SH-SY5Y (cell line): ENCODE results near the gene SDF2L1.

Experiments
- GATA2 ChIP-seq: IDR thresholded peaks from 2 replicates; pipeline ENCODE4 v1.6.1; 2011; ENCODE audit warnings: mild to moderate bottlenecking, low read depth, low read length
- GATA3 ChIP-seq: IDR thresholded peaks from 2 replicates; pipeline ENCODE4 v1.6.1; 2011; ENCODE audit warnings: low read depth, mild to moderate bottlenecking, low read length, moderate library complexity

Gene SDF2L1

GRCh38 chr22:21613553-21614233, 28.4 kb upstream of the SDF2L1 start:
- TF ChIP-seq GATA2 (no peak), GATA3 (no peak)

- TF ChIP-seq GATA3: no peak
- TF ChIP-seq GATA2: no peak
Measured at GRCh38 chr22:21615731-21616130, 26.4 kb upstream of the SDF2L1 start.

GRCh38 chr22:21621025-21621424, 21.1 kb upstream of the SDF2L1 start:
- TF ChIP-seq GATA3 (no peak), GATA2 (no peak)

- TF ChIP-seq GATA3: no peak
- TF ChIP-seq GATA2: no peak
Measured at GRCh38 chr22:21622011-21622918, 19.8 kb upstream of the SDF2L1 start.

GRCh38 chr22:21622919-21623647, 19.0 kb upstream of the SDF2L1 start:
- TF ChIP-seq GATA2 (no peak), GATA3 (no peak)

- TF ChIP-seq GATA3 (no peak), GATA2 (no peak)
Measured at GRCh38 chr22:21623648-21623970, 18.5 kb upstream of the SDF2L1 start.

GRCh38 chr22:21624120-21624879, 17.8 kb upstream of the SDF2L1 start:
- TF ChIP-seq GATA2 (no peak), GATA3 (no peak)

- TF ChIP-seq GATA2 (no peak), GATA3 (no peak)
Measured at GRCh38 chr22:21624880-21625791, 17.0 kb upstream of the SDF2L1 start.

- TF ChIP-seq GATA3: no peak
- TF ChIP-seq GATA2: no peak
Measured at GRCh38 chr22:21626073-21626734, 15.9 kb upstream of the SDF2L1 start.

GRCh38 chr22:21626735-21627469, 15.2 kb upstream of the SDF2L1 start:
- TF ChIP-seq GATA2: no peak
- no peak for TF ChIP-seq GATA3

GRCh38 chr22:21628386-21629254, 13.5 kb upstream of the SDF2L1 start:
- TF ChIP-seq GATA3 (no peak), GATA2 (no peak)
